ENCODE measurements around the gene ALG14.

The ALG14 gene

GRCh38 chr1:94974241-94974640 is 98.5 kb downstream of the ALG14 start:
- TF ChIP-seq, protein P1, sequence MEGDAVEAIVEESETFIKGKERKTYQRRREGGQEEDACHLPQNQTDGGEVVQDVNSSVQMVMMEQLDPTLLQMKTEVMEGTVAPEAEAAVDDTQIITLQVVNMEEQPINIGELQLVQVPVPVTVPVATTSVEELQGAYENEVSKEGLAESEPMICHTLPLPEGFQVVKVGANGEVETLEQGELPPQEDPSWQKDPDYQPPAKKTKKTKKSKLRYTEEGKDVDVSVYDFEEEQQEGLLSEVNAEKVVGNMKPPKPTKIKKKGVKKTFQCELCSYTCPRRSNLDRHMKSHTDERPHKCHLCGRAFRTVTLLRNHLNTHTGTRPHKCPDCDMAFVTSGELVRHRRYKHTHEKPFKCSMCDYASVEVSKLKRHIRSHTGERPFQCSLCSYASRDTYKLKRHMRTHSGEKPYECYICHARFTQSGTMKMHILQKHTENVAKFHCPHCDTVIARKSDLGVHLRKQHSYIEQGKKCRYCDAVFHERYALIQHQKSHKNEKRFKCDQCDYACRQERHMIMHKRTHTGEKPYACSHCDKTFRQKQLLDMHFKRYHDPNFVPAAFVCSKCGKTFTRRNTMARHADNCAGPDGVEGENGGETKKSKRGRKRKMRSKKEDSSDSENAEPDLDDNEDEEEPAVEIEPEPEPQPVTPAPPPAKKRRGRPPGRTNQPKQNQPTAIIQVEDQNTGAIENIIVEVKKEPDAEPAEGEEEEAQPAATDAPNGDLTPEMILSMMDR (conservative IDR thresholded peaks at IDR 0.05; ENCODE audit: low read depth, low read length): no peak
- no peak overlapping the region for H3K4me3 ChIP-seq (ENCODE audit: low read length)
- peak; percentile 94 for DNase-seq (ENCODE audit: low read depth)

DNA sequence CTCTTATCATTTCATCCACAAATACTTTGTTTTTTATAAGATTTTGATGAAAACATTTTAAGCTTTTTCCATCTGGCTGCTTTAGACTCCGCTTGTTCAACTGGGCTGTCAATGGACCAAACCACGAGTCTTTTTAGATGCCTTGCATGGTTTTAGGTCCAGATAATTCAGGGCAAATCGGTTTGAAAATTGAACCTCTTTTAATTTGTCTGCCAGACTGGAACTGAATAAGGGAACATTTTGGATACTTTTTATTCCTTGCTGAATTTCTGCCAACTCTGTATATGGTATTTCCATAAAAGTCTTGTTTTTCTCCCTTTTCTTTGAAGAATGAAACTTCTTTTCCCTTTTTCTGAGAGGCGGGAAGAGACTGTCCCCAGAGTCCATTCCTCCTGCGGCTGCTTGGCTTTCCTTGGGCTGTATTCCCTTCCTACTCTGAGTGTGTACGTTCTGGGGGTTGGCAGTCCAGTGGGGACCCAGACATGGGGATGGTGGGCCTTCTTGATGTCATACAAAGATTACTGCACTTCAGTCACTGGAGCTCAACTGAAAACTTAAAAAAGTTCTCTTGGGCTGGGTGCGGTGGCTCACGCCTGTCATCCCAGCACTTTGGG is 99.3 kb downstream of the ALG14 start:
- TF ChIP-seq, protein P1 (conservative IDR thresholded peaks at IDR 0.05; ENCODE audit: low read depth, low read length): no peak
- no peak for DNase-seq (ENCODE audit: low read depth)
- H3K4me3 ChIP-seq (ENCODE audit: low read length): no peak overlapping the region

DNA sequence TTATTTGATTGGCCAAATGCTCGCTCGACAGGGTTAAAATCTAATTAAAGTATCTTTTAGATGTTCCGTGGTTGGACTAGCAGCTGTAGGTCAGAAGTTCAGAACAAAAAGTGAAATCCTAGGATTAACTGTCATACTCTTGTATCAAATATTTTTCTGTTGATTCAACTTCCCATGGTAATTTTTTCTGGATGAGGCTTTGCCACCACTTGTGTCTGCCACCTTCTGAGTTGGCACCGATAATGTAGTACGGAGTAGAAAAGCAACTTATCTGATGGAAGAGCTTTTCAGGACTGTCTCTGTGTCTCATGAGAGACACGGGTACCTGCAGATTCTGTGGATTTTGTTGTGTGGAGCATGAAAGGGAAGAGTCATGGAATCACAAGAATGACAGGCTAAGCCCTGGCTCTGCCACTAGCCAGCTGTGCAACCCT is 101.2 kb downstream of the ALG14 start:
- no peak overlapping the region for H3K4me3 ChIP-seq (ENCODE audit: low read length)
- DNase-seq (ENCODE audit: low read depth): peak; percentile 66
- TF ChIP-seq, protein P1 (conservative IDR thresholded peaks at IDR 0.05; ENCODE audit: low read depth, low read length): no peak

- no peak overlapping the region for H3K4me3 ChIP-seq (ENCODE audit: low read length)
- TF ChIP-seq, protein P1 (conservative IDR thresholded peaks at IDR 0.05; ENCODE audit: low read depth, low read length): no peak
- DNase-seq (ENCODE audit: low read depth): no peak
Observed at GRCh38 chr1:94970783-94971182, 102.0 kb downstream of the ALG14 start.

GRCh38 chr1:94969137-94969536 is 103.6 kb downstream of the ALG14 start:
- no peak for DNase-seq (ENCODE audit: low read depth)
- TF ChIP-seq, protein P1 (conservative IDR thresholded peaks at IDR 0.05; ENCODE audit: low read depth, low read length): no peak
- no peak overlapping the region for H3K4me3 ChIP-seq (ENCODE audit: low read length)

DNA sequence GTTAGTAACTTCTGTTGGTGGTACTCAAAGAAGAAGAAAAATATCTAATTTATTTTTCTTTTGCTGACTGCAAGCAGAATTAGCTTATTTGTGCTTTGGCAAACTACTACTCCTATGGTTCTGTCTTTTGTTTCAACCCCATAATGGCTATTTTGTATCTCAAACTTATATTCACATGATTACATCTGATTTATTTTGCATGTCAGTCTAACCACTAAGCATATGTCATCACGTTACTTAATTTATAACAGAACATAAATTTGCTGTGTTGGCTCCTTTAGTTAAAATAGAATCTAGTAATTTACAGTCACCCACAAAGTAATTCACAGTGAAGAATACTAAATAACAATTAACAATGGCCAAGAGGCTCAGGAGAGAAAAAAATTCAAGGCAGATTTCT is 106.7 kb downstream of the ALG14 start:
- DNase-seq (ENCODE audit: low read depth): no peak
- TF ChIP-seq, protein P1 (conservative IDR thresholded peaks at IDR 0.05; ENCODE audit: low read depth, low read length): no peak

GRCh38 chr1:94963864-94964263 is 108.9 kb downstream of the ALG14 start:
- DNase-seq (ENCODE audit: low read depth): no peak
- H3K4me3 ChIP-seq (ENCODE audit: low read length): no peak overlapping the region
- TF ChIP-seq, protein P1 (conservative IDR thresholded peaks at IDR 0.05; ENCODE audit: low read depth, low read length): no peak

More for the DNA sequence above, 106.7 kb downstream of the ALG14 start:
- no peak overlapping the region for H3K4me3 ChIP-seq (ENCODE audit: low read length)
